HepG2 (cell line): ENCODE results near the gene NCOA6. TPM values are rescaled to one million over a fixed set of nuclear protein-coding genes. Genes with fewer than 3 reads are reported as not detected.

Experiments
- BRCA1 ChIP-seq: sonication (generic); formaldehyde crosslinking; IDR thresholded peaks from 2 replicates; pipeline ENCODE4 v1.4.0; 2020; ENCODE audit warnings: missing genetic modification reagents
- CBX2 ChIP-seq, 2 experiments: fragments of 200-600 bp in 1 of 2; sonication (generic); formaldehyde crosslinking in 1 of 2; IDR thresholded peaks; 2 replicates each; pipeline versions ENCODE4 v1.7.0 to v1.8.1; 2018 to 2022; ENCODE audit warnings: low read depth in 2 of 2, low read length in 1 of 2, mild to moderate bottlenecking in 1 of 2, missing genetic modification reagents in 1 of 2
- CREM ChIP-seq, 2 experiments: sonication (generic) in 1 of 2; formaldehyde crosslinking in 1 of 2; IDR thresholded peaks; 2 replicates each; pipeline versions ENCODE4 v1.4.0 to v1.6.1; 2016 to 2020; ENCODE audit warnings: antibody characterized with exemption in 1 of 2, mild to moderate bottlenecking in 1 of 2, missing genetic modification reagents in 1 of 2
- DRAP1 ChIP-seq: IDR thresholded peaks from 2 replicates; pipeline ENCODE4 v1.6.1; 2016; ENCODE audit warnings: missing genetic modification reagents, missing compliant biosample characterization
- HOXD1 ChIP-seq: sonication (generic); formaldehyde crosslinking; IDR thresholded peaks from 2 replicates; pipeline ENCODE4 v1.5.0; 2020; ENCODE audit warnings: missing genetic modification reagents
- KAT2B ChIP-seq: fragments of 150-350 bp; IDR thresholded peaks from 2 replicates; pipeline ENCODE4 v1.6.1; 2014; ENCODE audit warnings: low read depth, low read length, borderline replicate concordance
- MAX ChIP-seq: IDR thresholded peaks from 2 replicates; pipeline ENCODE4 v1.6.1; 2012; ENCODE audit warnings: inconsistent platforms
- PHF8 ChIP-seq: sonication (generic); formaldehyde crosslinking; IDR thresholded peaks from 2 replicates; pipeline ENCODE4 v1.5.0; 2020; ENCODE audit warnings: missing genetic modification reagents
- POLR2G ChIP-seq: fragments of 200-400 bp; formaldehyde crosslinking; IDR thresholded peaks from 2 replicates; pipeline ENCODE4 v1.6.1; 2018; ENCODE audit warnings: mild to moderate bottlenecking, low read depth, low read length, moderate library complexity
- RAD21 ChIP-seq: fragments of 450-650 bp; formaldehyde crosslinking; IDR thresholded peaks from 2 replicates; pipeline ENCODE4 v1.5.0; 2020; ENCODE audit warnings: mild to moderate bottlenecking
- SAP130 ChIP-seq: IDR thresholded peaks from 2 replicates; pipeline ENCODE4 v1.6.1; 2016; ENCODE audit warnings: low read depth
- SP2 ChIP-seq: sonication (generic); formaldehyde crosslinking; IDR thresholded peaks from 2 replicates; pipeline ENCODE4 v1.5.1; 2020; ENCODE audit warnings: mild to moderate bottlenecking, missing genetic modification reagents
- XRCC5 ChIP-seq: fragments of 200-400 bp; formaldehyde crosslinking; optimal IDR thresholded peaks from 2 replicates; pipeline ENCODE3; 2017; ENCODE audit warnings: mild to moderate bottlenecking, low read length
- ZKSCAN1 ChIP-seq: fragments of 150-350 bp; IDR thresholded peaks from 2 replicates; pipeline ENCODE4 v1.6.1; 2014; ENCODE audit warnings: low read length
- ZMYM3 ChIP-seq: sonication (generic); formaldehyde crosslinking; IDR thresholded peaks from 2 replicates; pipeline ENCODE4 v1.5.1; 2020; ENCODE audit warnings: mild to moderate bottlenecking, missing genetic modification reagents
- ZNF431 ChIP-seq: sonication (generic); formaldehyde crosslinking; IDR thresholded peaks from 2 replicates; pipeline ENCODE4 v1.9.0; 2022; ENCODE audit warnings: missing genetic modification reagents, low read depth, mild to moderate bottlenecking, borderline replicate concordance
- ZNF619 ChIP-seq: sonication (generic); formaldehyde crosslinking; IDR thresholded peaks from 2 replicates; pipeline ENCODE4 v1.4.0; 2020; ENCODE audit warnings: mild to moderate bottlenecking, missing genetic modification reagents
- polyA plus RNA-seq, 8 experiments: library from polyadenylated mRNA; depleted of rRNA in 3 of 8; stranded (reverse) in 7 of 8; unstranded in 1 of 8; fragments of >200 nt; fragmentation: Illumina TruSeq in 4 of 8; extraction: Trizol in 4 of 8; gene quantifications; 2 replicates each; pipeline versions ENCODE4 v1.2.1 to v1.2.3, GENCODE V29; 2011 to 2016; ENCODE audit warnings: low read depth in 4 of 8, missing spikeins in 1 of 8, mixed read lengths in 1 of 8; ENCODE audit not compliant: insufficient read depth in 1 of 8
- total RNA-seq, 5 experiments: library from RNA; depleted of rRNA; stranded (reverse); fragments of >200 nt; fragmentation: Illumina TruSeq; extraction: Trizol; gene quantifications; 2 replicates each; pipeline ENCODE4 v1.2.3, GENCODE V29; 2016; ENCODE audit warnings: low read depth in 1 of 5
- TF ChIP-seq, protein P1 (sequence below): sonication (generic); formaldehyde crosslinking; IDR thresholded peaks from 2 replicates; pipeline ENCODE4 v1.4.0; 2020; ENCODE audit warnings: missing genetic modification reagents
- TF ChIP-seq, protein P2 (sequence below): sonication (generic); formaldehyde crosslinking; IDR thresholded peaks from 2 replicates; pipeline ENCODE4 v1.5.1; 2020; ENCODE audit warnings: mild to moderate bottlenecking, moderate library complexity, missing genetic modification reagents
- TF ChIP-seq, protein P3 (sequence below): IDR thresholded peaks from 2 replicates; pipeline ENCODE4 v1.6.1; 2018; ENCODE audit warnings: missing genetic modification reagents
- TF ChIP-seq, protein P4 (sequence below): sonication (generic); formaldehyde crosslinking; IDR thresholded peaks from 2 replicates; pipeline ENCODE4 v1.5.1; 2020; ENCODE audit warnings: mild to moderate bottlenecking, missing genetic modification reagents

The NCOA6 gene
- total and polyA plus RNA-seq, 2 of the 13 experiments (the other 11 are each of a cell fraction or from before 2014, with no cell fraction given): 11.2 to 29.3 TPM

DNA sequence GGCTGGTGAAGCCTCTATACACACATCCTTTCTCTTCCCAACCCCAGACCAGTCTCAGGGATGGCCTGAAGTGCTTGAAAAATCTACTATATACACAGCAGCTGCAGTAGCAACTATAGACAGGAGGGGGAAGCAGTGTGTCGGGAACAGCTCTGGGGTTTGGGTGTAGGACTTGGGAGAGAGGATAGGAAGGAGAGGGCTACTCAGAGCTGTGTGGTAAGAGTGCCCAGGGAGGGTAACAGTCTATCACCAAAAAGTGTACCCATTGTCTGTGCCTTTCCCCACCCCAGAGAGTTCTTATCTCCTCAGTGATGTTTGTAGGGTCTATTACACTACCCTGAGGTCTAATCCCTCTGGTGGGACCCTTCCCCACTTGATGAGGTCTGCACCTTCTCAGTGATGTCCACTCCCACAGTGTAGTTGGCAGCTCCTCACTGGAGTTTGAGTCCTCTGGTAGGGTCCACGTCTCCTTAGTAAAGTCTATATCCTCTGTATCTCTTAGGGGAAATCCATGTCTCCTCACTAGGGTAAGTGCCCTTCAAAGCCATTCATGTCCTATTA, 48.7 kb upstream of the NCOA6 start (continued):
- TF ChIP-seq, protein P1, sequence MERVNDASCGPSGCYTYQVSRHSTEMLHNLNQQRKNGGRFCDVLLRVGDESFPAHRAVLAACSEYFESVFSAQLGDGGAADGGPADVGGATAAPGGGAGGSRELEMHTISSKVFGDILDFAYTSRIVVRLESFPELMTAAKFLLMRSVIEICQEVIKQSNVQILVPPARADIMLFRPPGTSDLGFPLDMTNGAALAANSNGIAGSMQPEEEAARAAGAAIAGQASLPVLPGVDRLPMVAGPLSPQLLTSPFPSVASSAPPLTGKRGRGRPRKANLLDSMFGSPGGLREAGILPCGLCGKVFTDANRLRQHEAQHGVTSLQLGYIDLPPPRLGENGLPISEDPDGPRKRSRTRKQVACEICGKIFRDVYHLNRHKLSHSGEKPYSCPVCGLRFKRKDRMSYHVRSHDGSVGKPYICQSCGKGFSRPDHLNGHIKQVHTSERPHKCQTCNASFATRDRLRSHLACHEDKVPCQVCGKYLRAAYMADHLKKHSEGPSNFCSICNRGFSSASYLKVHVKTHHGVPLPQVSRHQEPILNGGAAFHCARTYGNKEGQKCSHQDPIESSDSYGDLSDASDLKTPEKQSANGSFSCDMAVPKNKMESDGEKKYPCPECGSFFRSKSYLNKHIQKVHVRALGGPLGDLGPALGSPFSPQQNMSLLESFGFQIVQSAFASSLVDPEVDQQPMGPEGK (CRISPR knock-in tag): 0 out of 2 replicates have a peak, but pooled peaks have one; percentile 19
- TF ChIP-seq POLR2G (no peak), MAX (no peak), CBX2 (IDR thresholded peaks at IDR 0.05; ENCODE audit: low read depth, low read length) (no peak), CBX2 (CRISPR knock-in tag; IDR thresholded peaks at IDR 0.05; ENCODE audit: low read depth) (no peak), HOXD1 (CRISPR knock-in tag) (0 out of 2 replicates have a peak, but pooled peaks have one; percentile 17), XRCC5 (peak; percentile 93), KAT2B (no peak), ZNF431 (0 out of 2 replicates have a peak, but pooled peaks have one; percentile 13), SP2 (CRISPR knock-in tag) (no peak), PHF8 (CRISPR knock-in tag) (no peak; the same call in 1 of the 2 replicates), ZMYM3 (CRISPR knock-in tag) (peak; percentile 5; the same call in 1 of the 2 replicates), BRCA1 (CRISPR knock-in tag) (0 out of 2 replicates have a peak, but pooled peaks have one; percentile 35), ZNF619 (CRISPR knock-in tag) (peak; percentile 24; the same call in 1 of the 2 replicates), CREM (IDR thresholded peaks at IDR 0.05) (no peak), CREM (CRISPR knock-in tag; IDR thresholded peaks at IDR 0.05) (no peak), ZKSCAN1 (peak; percentile 40; the same call in 1 of the 2 replicates), RAD21 (peak; percentile 96), SAP130 (CRISPR knock-in tag) (peak; percentile 77), DRAP1 (CRISPR knock-in tag) (peak; percentile 63; the same call in 1 of the 2 replicates)
- TF ChIP-seq, protein P2, sequence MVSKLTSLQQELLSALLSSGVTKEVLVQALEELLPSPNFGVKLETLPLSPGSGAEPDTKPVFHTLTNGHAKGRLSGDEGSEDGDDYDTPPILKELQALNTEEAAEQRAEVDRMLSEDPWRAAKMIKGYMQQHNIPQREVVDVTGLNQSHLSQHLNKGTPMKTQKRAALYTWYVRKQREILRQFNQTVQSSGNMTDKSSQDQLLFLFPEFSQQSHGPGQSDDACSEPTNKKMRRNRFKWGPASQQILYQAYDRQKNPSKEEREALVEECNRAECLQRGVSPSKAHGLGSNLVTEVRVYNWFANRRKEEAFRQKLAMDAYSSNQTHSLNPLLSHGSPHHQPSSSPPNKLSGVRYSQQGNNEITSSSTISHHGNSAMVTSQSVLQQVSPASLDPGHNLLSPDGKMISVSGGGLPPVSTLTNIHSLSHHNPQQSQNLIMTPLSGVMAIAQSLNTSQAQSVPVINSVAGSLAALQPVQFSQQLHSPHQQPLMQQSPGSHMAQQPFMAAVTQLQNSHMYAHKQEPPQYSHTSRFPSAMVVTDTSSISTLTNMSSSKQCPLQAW (CRISPR knock-in tag): peak; percentile 37; the same call in 1 of the 2 replicates
- TF ChIP-seq, protein P3, sequence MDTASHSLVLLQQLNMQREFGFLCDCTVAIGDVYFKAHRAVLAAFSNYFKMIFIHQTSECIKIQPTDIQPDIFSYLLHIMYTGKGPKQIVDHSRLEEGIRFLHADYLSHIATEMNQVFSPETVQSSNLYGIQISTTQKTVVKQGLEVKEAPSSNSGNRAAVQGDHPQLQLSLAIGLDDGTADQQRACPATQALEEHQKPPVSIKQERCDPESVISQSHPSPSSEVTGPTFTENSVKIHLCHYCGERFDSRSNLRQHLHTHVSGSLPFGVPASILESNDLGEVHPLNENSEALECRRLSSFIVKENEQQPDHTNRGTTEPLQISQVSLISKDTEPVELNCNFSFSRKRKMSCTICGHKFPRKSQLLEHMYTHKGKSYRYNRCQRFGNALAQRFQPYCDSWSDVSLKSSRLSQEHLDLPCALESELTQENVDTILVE (CRISPR knock-in tag): peak; percentile 66; the same call in 1 of the 2 replicates
- TF ChIP-seq, protein P4, sequence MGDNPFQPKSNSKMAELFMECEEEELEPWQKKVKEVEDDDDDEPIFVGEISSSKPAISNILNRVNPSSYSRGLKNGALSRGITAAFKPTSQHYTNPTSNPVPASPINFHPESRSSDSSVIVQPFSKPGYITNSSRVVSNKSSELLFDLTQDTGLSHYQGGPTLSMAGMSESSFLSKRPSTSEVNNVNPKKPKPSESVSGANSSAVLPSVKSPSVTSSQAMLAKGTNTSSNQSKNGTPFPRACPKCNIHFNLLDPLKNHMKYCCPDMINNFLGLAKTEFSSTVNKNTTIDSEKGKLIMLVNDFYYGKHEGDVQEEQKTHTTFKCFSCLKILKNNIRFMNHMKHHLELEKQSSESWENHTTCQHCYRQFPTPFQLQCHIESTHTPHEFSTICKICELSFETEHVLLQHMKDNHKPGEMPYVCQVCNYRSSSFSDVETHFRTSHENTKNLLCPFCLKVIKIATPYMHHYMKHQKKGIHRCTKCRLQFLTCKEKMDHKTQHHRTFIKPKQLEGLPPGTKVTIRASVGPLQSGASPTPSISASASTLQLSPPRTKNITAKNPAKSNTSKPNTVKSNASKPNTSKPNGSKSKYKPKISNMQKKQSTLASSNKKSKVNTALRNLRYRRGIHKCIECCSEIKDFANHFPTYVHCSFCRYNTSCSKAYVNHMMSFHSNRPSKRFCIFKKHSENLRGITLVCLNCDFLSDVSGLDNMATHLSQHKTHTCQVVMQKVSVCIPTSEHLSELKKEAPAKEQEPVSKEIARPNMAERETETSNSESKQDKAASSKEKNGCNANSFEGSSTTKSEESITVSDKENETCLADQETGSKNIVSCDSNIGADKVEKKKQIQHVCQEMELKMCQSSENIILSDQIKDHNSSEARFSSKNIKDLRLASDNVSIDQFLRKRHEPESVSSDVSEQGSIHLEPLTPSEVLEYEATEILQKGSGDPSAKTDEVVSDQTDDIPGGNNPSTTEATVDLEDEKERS (CRISPR knock-in tag): no peak
